Hematopoietic multipotent progenitor cell treated with erythropoietin and hydrocortisone succinate and interleukin-3 and kit ligand, for 17 days (in vitro differentiated cells): ENCODE results near the gene SSBP3.
A peak's percentile ranks its signal among the peaks of the same experiment; 100 is the strongest.
"Not testable (repeated sequence)": the region's sequence is repeated elsewhere in the genome, so short reads cannot be mapped to it uniquely, and the experiment has no call there.

Experiments
- DNase-seq: peaks from one replicate; pipeline ENCODE4 v3.0.0-alpha.2; 2015; ENCODE audit warnings: low spot score

The SSBP3 gene

DNA sequence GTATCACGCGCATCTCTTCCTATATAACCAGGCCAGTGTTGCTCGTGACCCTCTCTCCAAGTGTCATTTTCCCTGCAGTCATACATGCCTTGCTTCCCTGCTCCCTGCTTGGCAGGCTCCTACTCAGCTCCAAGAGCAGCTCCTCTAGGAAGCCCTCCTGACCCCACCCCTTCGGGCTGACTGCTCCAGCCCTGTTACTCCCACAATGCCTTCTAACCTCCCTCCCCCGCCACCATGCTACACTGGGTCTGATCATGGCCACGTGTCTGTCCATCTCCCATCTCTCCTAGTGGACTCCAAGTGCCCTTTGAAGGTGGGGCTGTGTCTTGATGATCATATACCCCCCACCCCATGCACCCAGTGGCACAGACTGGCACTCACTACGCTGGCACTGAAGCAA is 161.5 kb downstream of the SSBP3 start:
- no peak for DNase-seq

DNA sequence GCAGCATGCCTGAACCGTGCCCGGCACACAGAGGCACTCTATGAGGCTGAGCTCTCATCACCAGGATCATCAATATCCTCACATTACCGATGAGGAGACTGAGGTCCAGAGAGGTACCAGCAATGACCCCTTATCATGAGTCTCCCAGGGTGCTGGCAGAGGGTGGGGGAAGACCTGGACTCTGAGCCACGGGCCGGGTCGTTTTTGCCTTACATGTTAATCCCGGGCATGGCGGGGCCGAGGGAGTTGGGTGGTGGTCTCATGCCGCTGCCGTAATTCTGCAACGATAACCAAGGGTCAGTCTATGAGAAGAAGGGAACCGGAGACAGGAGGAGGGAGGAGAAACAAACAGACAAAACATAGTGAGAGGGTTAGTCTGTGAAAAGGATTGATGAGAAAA is 163.2 kb downstream of the SSBP3 start:
- no peak for DNase-seq

DNA sequence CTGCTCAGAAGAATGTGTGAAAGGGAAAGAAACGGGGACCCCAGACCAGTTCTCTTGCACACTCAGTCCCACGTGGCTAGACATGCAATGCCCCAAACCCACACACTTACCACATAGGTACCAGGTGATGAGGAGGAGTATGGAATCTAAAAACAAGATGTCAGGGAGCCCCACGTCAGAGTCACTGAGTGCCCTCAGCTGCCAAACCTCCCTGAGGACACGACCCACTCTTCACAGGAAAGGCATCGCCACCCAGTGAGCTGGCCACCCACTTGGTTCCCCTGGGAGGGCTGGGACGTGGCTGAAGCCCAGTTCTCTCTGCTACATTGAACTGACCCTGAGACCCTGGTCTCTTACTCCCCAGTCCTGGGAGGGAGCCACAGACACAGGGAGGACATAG is 164.8 kb downstream of the SSBP3 start:
- DNase-seq, result no peak

DNA sequence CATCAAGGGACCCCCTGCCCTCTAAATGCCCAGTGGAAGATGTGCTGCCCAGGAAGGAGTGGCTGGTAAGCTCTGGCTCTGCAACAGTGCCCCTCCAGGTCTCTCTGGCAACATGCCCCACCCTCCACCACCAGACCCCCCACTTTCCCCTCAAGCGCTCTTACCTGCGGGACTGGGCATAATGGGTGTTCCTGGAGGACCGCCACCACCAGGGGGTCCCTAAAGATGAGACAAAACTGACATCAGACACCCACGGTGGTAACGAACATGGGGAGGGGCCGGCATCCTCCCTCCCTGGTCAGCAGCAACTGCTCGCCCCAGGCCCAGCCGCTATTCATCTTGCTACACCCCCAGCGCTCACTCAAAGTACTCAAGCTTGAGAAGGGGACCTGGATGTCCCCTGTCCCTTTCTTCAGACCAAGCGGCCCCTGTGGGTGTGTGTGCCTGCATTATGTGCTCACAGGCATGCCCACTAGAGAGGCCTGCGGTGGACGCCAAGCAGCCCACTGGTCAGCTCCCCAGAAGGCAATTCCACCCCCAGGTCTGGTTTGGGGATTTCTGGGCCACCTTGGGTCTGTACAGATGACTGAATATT is 165.4 kb downstream of the SSBP3 start:
- no peak for DNase-seq

DNA sequence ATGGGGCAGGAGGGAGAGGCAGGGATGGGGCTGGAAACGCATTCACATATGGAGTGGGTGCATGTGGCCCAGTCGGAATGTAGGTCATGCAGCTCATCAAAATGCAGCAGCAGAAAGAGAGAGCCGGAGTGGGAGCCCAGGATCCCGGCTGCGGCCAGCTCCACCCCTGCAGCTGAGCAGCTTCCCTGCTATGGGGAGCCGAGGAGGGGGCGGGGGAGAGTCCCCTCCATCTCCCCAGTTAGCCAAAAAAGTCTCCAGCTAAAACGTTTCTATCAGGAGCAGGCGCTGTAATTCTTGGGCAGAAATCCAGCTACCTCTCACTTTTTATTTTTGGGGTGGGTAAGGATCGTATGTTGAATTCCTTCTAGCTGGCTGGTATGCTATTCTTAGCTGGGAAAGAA is 166.6 kb downstream of the SSBP3 start:
- DNase-seq, result no peak

DNA sequence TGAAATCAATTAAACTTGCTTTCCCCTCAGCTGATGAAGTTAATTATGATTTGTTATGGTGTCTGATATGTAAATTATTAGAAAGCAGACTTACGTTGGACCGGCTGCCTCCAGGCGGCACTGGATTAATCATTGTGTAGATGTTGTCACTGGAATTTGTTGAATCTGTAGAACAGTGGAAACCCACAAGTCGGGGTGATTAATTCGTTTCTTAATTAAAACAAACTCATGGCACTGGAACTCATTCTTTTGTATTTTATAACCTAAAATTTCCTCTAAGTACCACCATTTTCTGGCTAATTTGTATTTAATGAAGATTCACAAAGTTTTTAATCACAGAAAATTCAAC is 167.2 kb downstream of the SSBP3 start:
- no peak for DNase-seq

DNA sequence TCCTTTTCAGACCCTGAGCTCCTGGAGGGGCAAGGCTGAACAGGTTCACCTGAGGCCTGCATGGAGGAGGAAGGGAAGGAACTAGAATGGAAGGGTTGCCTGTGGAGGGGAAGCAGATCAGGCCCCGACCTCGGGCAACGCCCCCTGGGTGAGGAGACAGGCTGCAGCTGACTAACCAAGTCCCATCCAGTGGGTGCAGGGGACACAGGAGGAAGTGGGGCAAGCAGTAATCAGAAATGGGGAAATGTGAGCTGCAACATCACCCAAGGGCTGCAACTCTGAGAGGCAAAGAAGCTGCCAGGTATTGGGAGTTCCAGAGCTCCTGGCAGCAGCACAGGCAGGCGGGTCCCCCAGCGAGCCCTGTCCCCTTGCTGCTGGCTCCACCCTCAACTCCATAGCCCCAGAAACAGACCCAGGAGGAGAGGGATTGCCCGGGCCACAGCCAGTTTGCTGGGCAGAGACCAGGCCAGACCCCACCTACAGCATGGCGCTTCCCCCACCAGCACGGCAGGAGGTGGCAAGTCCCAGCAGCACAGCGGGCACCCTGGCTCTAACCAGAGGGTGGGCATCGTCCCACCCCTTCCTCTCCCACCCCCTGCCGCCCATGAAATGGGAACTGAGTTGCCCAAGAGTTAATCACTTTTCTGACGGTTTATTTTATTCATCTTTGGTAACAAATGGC is 167.7 kb downstream of the SSBP3 start:
- DNase-seq, result no peak

DNA sequence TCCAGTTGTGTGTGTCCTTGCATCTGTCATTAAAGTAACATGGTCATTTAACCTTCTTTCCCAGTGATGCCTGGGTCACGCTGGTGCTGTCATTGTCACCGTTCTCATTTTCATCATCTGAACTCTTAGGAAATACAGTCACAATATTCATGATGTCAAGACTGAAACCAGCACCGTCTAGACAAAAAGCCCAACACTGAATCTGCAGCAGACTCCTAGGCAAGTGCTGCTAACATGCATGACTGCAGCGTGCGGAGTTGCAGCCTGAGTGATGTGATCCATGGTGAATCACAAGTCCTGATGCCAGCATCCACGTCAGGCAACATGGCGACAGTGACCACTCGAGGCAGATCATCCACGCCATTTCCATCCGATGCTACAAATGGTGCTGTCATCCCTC is 168.6 kb downstream of the SSBP3 start:
- no peak for DNase-seq

DNA sequence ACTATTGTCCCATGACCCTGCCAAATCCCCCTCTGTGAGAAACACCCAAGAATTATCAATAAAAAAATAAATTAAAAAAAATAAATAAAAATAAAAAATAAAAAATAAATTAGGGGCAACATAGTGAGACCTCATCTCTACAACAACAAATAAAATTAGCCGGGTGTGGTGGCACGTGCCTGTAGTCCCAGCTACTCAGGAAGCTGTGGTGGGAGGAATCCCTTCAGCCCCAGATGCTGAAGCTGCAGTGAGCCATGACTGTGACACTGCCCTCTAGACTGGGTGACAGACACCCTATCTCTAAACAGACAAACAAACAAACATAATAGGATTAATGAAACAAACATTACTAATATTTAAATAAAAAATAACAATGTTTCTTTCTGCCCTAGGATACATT is 171.9 kb downstream of the SSBP3 start:
- no peak for DNase-seq

DNA sequence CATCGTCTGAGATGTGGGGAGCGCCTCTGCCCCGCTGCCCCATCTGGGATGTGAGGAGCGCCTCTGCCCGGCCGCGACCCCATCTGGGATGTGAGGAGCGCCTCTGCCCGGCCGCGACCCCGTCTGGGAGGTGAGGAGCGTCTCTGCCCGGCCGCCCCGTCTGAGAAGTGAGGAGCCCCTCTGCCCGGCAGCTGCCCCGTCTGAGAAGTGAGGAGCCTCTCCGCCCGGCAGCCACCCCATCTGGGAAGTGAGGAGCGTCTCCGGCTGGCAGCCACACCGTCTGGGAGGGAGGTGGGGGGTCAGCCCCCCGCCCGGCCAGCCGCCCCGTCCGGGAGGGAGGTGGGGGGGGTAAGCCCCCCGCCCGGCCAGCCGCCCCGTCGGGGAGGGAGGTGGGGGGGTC is 173.0 kb downstream of the SSBP3 start:
- not testable (repeated sequence) for DNase-seq

DNA sequence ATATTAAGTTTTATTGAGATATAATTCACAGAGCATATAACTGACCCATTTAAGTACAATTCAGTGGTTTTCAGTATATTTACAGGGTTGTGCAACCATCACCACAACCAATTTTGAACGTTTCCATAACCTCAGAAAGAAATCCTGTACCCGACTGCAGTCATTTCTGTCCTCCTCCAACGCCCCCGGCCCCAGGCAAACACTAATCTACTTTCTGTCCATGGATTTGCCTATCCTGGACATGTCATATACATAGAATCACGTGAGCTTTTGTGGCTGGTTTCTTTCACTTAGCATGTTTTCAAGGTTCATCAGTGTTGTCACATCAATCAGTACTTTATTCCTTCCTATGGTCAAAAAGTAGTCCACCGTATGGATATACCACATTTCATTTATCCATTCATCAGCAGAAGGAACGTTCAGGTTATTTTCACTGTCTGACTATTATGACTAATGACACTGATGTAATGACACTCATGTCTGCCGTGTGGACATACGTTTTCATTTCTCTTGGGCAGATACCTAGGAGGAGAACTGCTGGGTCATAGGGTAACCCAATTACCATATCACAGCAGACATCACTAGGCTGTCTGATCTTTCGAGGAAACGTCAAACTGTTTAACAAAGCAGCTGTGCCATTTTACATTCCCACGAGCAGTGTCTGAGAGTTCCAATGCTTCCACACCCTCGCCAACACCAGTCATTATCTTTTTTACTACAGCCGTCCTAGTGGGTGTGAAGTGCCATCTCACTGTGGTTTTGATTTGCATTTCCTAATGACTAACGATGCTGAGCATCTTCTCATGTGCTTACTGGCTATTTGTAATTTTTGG is 175.5 kb downstream of the SSBP3 start:
- DNase-seq, result peak; percentile 65

DNA sequence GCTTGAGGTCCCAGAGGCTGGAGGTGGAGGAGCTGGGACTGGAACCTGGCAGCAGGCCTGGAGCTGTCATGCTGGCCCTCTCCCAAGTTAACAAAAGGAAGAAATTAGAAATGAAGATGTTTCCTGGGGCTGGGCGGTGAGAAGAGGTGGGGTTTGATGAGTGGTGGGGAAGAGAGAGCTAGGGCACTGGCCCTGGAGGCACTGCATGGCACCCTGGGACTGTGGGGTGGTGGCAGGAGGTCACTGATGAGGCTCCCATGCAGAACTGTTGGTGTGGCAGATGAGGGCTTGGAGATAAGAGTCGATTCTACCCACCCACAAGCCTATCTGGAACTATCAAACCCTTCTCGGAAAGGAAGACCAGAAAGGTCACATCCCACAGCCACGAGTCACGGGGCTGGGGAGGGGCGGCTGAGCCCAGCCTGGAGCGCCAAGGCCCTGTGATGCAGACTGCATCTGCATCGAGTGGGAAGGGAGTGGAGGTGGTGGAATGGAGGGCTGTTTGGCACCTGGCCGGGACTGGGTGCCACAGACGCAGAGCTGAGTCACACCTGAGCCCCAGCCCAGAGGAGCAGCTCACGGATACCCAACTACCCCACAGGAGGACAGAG is 176.8 kb downstream of the SSBP3 start:
- peak; percentile 74 for DNase-seq

DNA sequence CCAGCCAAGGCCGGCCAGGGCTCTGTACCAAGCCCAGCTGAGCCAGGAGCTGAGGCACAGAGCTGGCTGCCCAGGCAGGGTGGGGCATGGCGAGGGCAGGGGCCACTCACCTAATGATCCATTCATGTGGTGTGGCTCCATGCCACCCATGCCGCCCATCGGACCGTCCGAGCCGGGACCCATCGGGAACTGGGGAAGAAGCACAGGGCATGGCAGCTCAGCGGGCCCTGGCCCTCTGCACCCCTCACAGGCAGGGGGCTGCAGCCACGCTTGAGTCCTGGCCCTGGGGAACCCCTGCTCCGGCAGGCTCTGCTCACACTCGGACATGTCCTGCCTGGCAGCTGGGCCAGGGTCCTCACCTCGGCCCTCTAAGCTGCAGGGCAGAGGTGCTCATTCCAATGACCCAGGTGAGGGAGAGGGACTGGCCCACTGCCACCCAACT is 177.5 kb downstream of the SSBP3 start:
- DNase-seq, result no peak

DNA sequence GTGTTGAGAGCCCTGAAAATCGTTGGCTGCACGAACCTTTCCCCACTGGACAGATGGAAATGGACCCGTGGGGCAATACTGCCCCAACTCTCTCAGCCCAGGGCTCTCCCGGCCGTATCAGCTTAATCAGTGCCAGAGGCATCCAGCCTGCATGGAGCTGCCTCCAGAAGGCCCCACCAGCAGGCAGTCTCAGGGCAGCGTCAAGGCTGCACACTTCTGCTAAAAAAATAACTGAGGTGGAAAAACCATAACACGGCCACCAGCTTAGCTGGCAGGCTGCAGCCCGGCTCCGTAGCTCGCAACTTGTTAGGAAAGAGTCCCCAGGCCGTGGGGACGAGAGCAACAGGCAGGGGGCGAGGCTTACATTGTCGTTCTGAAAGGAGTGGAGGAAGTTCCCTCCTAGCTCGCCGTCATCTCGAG is 178.3 kb downstream of the SSBP3 start:
- DNase-seq, result no peak

DNA sequence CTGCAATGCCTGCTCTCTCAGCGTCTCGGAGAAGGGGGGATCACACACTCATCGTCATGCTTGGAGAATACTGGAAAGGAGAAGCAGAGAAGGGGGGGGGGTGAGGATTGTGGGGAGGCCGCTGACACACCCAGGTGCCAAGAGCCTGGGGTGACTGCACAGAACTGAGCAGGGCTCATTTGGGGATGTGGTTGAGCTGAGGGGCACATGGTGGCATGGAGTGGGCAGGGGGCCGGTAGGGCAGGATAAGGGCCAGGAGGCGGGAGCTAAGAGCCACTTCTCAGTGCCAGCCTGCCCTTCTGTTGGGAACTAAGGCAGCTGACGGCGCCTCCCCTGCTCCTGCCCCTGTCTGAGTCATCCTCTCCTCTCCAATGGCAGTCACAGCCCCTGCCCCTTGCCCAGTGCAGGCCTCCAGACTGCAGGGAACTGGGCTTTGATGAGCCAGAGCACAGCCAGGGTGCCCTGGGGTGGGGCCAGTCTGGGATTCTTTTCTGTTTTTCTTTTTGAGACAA is 179.0 kb downstream of the SSBP3 start:
- DNase-seq, result no peak

DNA sequence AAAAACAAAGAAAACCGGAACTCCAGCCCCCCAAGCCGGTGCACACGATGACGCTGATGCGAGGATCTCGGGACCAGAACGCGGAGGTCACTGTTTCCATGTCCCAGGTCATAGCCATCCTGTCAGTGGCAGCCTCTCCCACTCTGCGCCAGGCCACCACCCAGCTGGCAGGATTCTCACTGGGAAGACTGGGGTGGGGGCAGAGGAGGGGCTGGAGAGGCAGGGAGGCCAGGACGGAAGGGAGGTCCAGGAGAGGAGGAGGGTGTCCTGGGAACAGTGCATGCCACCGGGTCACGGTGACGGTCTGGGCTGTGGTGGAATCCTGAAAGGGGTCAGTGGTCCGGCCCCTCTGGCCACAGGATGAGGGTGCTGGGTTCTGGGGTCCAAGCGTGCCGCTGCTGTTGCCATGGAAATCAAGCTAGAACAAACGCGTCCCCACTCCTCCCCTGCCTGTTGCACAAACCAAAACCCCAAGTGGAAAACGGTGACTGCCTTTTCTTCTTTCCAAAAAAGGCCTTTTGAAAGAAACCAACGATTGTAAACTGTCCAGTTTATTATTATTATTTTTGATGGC is 180.1 kb downstream of the SSBP3 start:
- no peak for DNase-seq

DNA sequence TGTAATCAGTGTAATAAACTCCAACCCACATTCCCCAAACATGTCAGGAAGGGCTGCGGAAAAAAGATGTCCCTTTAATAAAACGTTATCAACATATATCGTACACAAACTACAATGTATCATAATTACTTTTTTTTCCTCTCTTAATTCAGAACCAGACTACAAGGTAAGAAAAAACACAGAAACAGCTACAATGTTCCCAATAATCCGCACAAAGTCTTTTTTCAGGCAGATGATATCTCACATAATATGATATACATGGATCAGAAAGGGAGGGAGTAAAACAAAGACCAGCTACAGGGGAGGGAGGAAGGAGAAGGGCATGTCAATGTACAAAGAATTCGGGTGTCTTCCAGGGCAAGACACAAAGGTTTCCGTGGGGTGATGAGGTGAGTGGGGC is 180.8 kb downstream of the SSBP3 start:
- no peak for DNase-seq

DNA sequence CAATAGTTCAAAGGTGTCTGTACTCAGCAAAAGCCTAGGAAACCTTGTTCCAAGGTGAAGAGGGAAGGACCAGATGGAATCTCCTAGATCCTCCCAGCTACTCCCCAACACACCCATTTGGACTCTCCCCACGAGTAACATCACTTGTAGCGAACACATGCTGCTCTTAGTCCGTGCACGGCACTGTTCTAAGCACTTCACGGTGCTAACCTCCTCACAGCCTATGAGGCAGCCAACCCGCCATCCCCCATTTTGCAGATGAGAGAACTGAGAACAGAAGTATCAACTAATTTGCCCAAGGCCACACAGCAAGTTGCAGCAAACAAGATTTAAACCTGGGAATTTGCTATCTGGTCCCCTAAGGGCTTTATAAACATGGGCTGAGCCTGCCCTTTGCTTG is 182.0 kb downstream of the SSBP3 start:
- no peak for DNase-seq

DNA sequence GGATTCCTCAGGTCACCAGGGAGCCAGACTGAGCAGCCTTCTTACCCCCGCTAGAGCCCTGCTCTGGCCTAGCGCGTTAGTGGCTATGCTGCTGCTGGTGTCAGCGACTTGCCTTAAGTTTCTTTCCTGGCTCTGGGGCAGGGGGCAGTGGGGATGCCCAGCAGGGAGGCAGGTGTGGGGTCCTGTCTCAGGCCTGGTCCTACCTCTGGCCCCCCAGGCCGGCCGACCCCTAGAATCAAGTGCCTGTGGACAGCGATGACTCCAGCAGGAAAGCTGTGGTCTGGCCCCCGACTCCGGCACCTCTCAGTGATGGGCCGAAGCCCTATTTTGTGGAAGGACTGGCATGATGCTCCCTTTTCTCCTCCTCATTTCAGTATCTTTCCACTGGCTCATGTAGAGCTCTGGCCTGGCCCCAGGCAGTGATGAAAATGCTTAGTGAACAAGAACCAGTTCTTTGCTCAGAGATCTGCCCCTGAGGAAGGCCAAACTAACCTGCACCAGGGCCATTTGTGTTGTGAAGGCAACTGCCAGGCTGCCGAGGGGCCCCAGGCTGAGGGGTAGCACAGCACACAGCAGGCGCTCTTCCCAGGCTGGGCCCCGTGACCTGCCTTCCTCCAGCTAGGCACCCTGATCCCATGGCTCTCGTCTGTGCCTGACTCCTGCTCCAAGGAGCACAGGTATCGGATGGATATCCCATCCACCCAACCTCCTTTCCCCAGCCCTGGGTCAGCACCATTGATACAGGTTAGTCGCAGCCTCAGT is 182.6 kb downstream of the SSBP3 start:
- DNase-seq, result no peak

DNA sequence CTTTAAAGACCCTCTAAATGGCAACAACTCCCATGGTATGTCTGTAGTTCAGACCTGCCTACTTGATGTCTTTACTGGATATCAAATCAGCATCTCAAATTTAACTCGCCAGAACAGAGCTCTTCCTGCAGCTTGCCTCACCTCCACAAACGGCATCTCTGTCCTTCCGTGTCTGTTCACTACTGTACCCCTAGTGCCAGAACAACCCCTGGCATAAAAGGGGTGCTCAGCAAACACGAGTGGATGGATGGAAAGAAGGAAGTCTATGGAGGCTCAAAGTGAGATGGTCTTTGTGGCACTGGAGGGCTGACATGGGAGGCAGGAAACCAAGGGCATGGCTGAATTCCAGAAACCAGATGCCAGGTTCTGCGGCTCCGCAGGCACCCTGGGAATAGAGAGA is 183.5 kb downstream of the SSBP3 start:
- no peak for DNase-seq

DNA sequence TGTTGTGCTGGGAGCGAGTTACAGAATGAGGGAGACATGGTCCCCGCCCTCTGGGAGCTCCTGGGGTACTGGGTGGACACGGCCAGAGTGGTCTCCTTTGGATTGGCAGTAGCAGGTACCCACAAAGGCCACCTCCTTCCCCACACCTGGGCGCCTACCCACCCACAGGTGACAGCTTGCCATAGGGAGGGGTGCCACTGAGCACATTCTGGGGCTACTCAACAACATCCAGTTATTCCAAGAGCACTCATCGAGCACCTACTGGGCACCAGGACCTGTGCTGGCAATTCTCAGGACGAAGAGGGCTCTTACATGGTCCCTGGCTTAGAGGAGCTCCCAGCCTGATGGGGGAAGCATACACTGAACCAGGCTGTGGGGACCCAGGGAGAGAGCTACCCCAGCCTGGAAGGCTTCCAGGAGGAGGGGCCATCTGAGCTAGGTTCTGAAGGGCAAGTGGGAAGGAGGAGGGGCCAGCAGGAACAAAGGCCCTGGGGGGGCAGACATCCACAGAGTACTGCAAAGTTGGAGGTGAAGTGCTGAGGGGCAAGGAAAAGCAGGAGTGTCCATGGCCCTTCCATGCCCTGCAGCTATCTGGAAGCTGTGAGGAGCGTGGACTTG is 184.2 kb downstream of the SSBP3 start:
- DNase-seq, result no peak
